Smooth muscle cell (in vitro differentiated cells): ENCODE measurements around the gene GRK1. TPM values are rescaled to one million over a fixed set of nuclear protein-coding genes. Genes with fewer than 3 reads are reported as not detected.

Experiments used
- DNase-seq: peaks from one replicate; lab custom pipeline; 2025; ENCODE audit not compliant: unreplicated experiment; lab: John Stamatoyannopoulos, UW
- H2AFZ ChIP-seq: fragments of 200-600 bp; sonication (generic); 2 replicates; pipeline ENCODE4 v1.6.0; 2016; ENCODE audit warnings: antibody characterized with exemption, low read depth, mild to moderate bottlenecking
- H3F3A ChIP-seq: fragments of 200-600 bp; sonication (generic); 2 replicates; pipeline ENCODE4 v1.6.0; 2017; ENCODE audit warnings: antibody characterized with exemption, low read depth
- H3K27ac ChIP-seq: fragments of 200-600 bp; sonication (generic); 2 replicates; pipeline ENCODE4 v1.5.1; 2016; ENCODE audit warnings: low read depth, mild to moderate bottlenecking
- H3K27me3 ChIP-seq: fragments of 200-600 bp; sonication (generic); 2 replicates; pipeline ENCODE4 v1.6.1; 2016; ENCODE audit warnings: low read depth, mild to moderate bottlenecking
- H3K36me3 ChIP-seq: fragments of 200-600 bp; sonication (generic); 2 replicates; pipeline ENCODE4 v1.5.1; 2016; ENCODE audit warnings: low read depth
- H3K4me1 ChIP-seq: fragments of 200-600 bp; sonication (generic); 2 replicates; pipeline ENCODE4 v1.5.1; 2016; ENCODE audit warnings: low read depth
- H3K4me2 ChIP-seq: fragments of 200-600 bp; sonication (generic); 2 replicates; pipeline ENCODE4 v1.6.0; 2016; ENCODE audit warnings: mild to moderate bottlenecking
- H3K4me3 ChIP-seq: fragments of 200-600 bp; sonication (generic); 2 replicates; pipeline ENCODE4 v1.5.1; 2016; ENCODE audit warnings: mild to moderate bottlenecking
- H3K79me2 ChIP-seq: fragments of 200-600 bp; sonication (generic); 2 replicates; pipeline ENCODE4 v1.6.0; 2016; ENCODE audit warnings: low read depth, mild to moderate bottlenecking
- H3K9ac ChIP-seq: fragments of 200-600 bp; sonication (generic); 2 replicates; pipeline ENCODE4 v1.6.0; 2016; ENCODE audit warnings: low read depth
- H3K9me3 ChIP-seq: fragments of 200-600 bp; sonication (generic); replicated peaks from 2 replicates; pipeline ENCODE4 v1.5.1; 2016; ENCODE audit warnings: low read depth
- H4K20me1 ChIP-seq: fragments of 200-600 bp; sonication (generic); 2 replicates; pipeline ENCODE4 v1.6.0; 2016; ENCODE audit warnings: low read depth
- WGBS: methylation state at CpG from one replicate; pipeline ENCODE4 v1.1.7; 2016; ENCODE audit warnings: low lambda C conversion rate; 5-methylcytosine and 5-hydroxymethylcytosine counted together
- polyA plus RNA-seq: library from polyadenylated mRNA; unstranded; fragments of >200 nt; fragmentation: Nextera tagmentation; extraction: Ambion mirVana; gene quantifications from 2 replicates; pipeline ENCODE4 v1.2.1, GENCODE V29; 2016
- total RNA-seq: library from RNA; depleted of rRNA; stranded (reverse); fragments of >200 nt; gene quantifications from 2 replicates; pipeline ENCODE4 v1.2.3, GENCODE V29; 2014
- TF ChIP-seq, protein P1 (sequence below): fragments of 200-600 bp; sonication (generic); IDR thresholded peaks from 2 replicates; pipeline ENCODE4 v1.5.1; 2017; ENCODE audit warnings: borderline replicate concordance, mild to moderate bottlenecking, antibody characterized with exemption; ENCODE audit not compliant: insufficient read depth, poor library complexity, severe bottlenecking

The GRK1 gene
- total and polyA plus RNA-seq, 2 experiments from 2014 or later = not detected

GRCh38 chr13:113762075-113762474 lies 95.1 kb downstream of the GRK1 start:
- DNase-seq = no peak
- Histone ChIP-seq H3K4me1 (no peaks in the 10 kb centered on the region), H3K9me3 (no peaks in the 10 kb centered on the region)

GRCh38 chr13:113762538-113762937 lies 95.5 kb downstream of the GRK1 start:
- peaks cover 40% of the 10 kb centered on the region for H3K27me3 ChIP-seq
- 81% methylated on average over 11 of the region's 11 CpGs for WGBS
- H3K27ac ChIP-seq = no peak overlapping the region
- no peaks in the 10 kb centered on the region for H4K20me1 ChIP-seq
- no peaks in the 10 kb centered on the region for H3K36me3 ChIP-seq
- no peak overlapping the region for H3K4me3 ChIP-seq
- no peaks in the 10 kb centered on the region for H3K9me3 ChIP-seq
- H3K4me1 ChIP-seq = no peaks in the 10 kb centered on the region
- no peak for DNase-seq
- H3K9ac ChIP-seq = no peak overlapping the region
- no peak overlapping the region for H3K4me2 ChIP-seq
- TF ChIP-seq, protein P1, sequence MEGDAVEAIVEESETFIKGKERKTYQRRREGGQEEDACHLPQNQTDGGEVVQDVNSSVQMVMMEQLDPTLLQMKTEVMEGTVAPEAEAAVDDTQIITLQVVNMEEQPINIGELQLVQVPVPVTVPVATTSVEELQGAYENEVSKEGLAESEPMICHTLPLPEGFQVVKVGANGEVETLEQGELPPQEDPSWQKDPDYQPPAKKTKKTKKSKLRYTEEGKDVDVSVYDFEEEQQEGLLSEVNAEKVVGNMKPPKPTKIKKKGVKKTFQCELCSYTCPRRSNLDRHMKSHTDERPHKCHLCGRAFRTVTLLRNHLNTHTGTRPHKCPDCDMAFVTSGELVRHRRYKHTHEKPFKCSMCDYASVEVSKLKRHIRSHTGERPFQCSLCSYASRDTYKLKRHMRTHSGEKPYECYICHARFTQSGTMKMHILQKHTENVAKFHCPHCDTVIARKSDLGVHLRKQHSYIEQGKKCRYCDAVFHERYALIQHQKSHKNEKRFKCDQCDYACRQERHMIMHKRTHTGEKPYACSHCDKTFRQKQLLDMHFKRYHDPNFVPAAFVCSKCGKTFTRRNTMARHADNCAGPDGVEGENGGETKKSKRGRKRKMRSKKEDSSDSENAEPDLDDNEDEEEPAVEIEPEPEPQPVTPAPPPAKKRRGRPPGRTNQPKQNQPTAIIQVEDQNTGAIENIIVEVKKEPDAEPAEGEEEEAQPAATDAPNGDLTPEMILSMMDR = no peak
- no peaks in the 10 kb centered on the region for H3K79me2 ChIP-seq
- no peaks in the 10 kb centered on the region for H3F3A ChIP-seq
- H2AFZ ChIP-seq = no peak overlapping the region

More at GRCh38 chr13:113762075-113762474, 95.1 kb downstream of the GRK1 start:
- TF ChIP-seq, protein P1 = no peak
- Histone ChIP-seq H3K4me3 (no peak overlapping the region), H4K20me1 (no peaks in the 10 kb centered on the region), H3K36me3 (no peaks in the 10 kb centered on the region), H3K27me3 (peaks cover 40% of the 10 kb centered on the region), H2AFZ (no peak overlapping the region), H3K9ac (no peak overlapping the region), H3K27ac (no peak overlapping the region), H3F3A (no peaks in the 10 kb centered on the region), H3K79me2 (no peaks in the 10 kb centered on the region), H3K4me2 (no peak overlapping the region)
- WGBS = 87% methylated on average over 2 of the region's 2 CpGs

DNA sequence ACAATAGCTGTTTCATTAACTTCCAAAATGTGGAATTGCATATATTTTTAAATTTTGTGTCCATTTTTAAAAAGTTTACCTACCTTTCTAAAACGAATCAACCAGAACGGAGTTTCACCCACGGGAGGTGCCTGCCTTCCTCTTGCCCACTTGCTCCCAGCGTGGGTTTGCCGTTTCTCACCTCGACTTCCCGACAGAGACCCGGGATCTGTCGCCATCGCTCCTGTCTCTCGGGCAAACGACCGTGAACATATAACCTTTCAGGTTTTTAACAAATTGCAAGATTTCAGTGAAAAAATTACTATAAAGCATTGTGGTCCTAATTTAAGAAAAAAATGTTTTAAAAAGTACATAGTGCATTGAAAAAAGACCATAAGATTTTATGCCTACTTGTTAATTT lies 96.2 kb downstream of the GRK1 start:
- no peak for DNase-seq
- Histone ChIP-seq H3K79me2 (no peaks in the 10 kb centered on the region), H3K9me3 (no peaks in the 10 kb centered on the region), H3K9ac (no peak overlapping the region), H3K36me3 (no peaks in the 10 kb centered on the region), H3K27me3 (peaks cover 40% of the 10 kb centered on the region), H3K4me3 (no peak overlapping the region), H2AFZ (no peak overlapping the region), H3F3A (no peaks in the 10 kb centered on the region), H3K4me1 (no peaks in the 10 kb centered on the region), H3K4me2 (no peak overlapping the region), H4K20me1 (no peaks in the 10 kb centered on the region), H3K27ac (no peak overlapping the region)
- TF ChIP-seq, protein P1 = no peak
- 87% methylated on average over 13 of the region's 13 CpGs for WGBS

- no peak overlapping the region for H3K4me3 ChIP-seq
- TF ChIP-seq, protein P1 = no peak
- H3K4me1 ChIP-seq = no peaks in the 10 kb centered on the region
- no peak for DNase-seq
- H3K9me3 ChIP-seq = no peaks in the 10 kb centered on the region
- H4K20me1 ChIP-seq = no peaks in the 10 kb centered on the region
- no peak overlapping the region for H2AFZ ChIP-seq
- no peak overlapping the region for H3K27ac ChIP-seq
- no peaks in the 10 kb centered on the region for H3K79me2 ChIP-seq
- WGBS = 88% methylated on average over 25 of the region's 25 CpGs
- no peaks in the 10 kb centered on the region for H3F3A ChIP-seq
- no peak overlapping the region for H3K4me2 ChIP-seq
- H3K27me3 ChIP-seq = peaks cover 40% of the 10 kb centered on the region
- no peak overlapping the region for H3K9ac ChIP-seq
- H3K36me3 ChIP-seq = no peaks in the 10 kb centered on the region
Measured at GRCh38 chr13:113763961-113764792, 97.2 kb downstream of the GRK1 start.
